Prostate gland (tissue), 2 donors: ENCODE data around the gene CGB2. TPM values are rescaled to one million over a fixed set of nuclear protein-coding genes. Genes with fewer than 3 reads are reported as not detected.
A peak's percentile ranks its signal among the peaks of the same experiment; 100 is the strongest.

ENCODE experiments used
- DNase-seq: peaks from one replicate; pipeline ENCODE4 v3.0.0-alpha.2; 2019; ENCODE audit warnings: low spot score
- H3K27ac ChIP-seq, 2 donors: fragments of 200-600 bp; sonication (generic); 2 replicates each; pipeline ENCODE4 v1.5.1; 2017 to 2019
- H3K27me3 ChIP-seq: fragments of 200-600 bp; sonication (generic); replicated peaks from 2 replicates; pipeline ENCODE4 v1.5.1; 2019; ENCODE audit not compliant: insufficient read depth
- H3K36me3 ChIP-seq, 2 donors: fragments of 200-600 bp; sonication (generic); 1 replicate in 1 of 2; 2 replicates in 1 of 2; pipeline versions ENCODE4 v1.5.1 to v1.8.1; 2017 to 2019
- H3K4me1 ChIP-seq: fragments of 200-600 bp; sonication (generic); replicated peaks from 2 replicates; pipeline ENCODE4 v1.5.1; 2019
- H3K4me3 ChIP-seq, 2 donors: fragments of 200-600 bp; sonication (generic); 2 replicates each; pipeline ENCODE4 v1.5.1; 2017 to 2019
- H3K9me3 ChIP-seq: fragments of 200-600 bp; sonication (generic); 2 replicates; pipeline ENCODE4 v1.5.1; 2017
- POLR2A ChIP-seq: fragments of 450-650 bp; IDR thresholded peaks from one replicate; pipeline ENCODE4 v1.6.1; 2016; ENCODE audit warnings: antibody characterized with exemption, mild to moderate bottlenecking
- POLR2AphosphoS5 ChIP-seq: sonication (generic); formaldehyde crosslinking; IDR thresholded peaks from one replicate; pipeline ENCODE4 v1.6.1; 2017; ENCODE audit warnings: antibody characterized with exemption
- WGBS: methylation state at CpG from one replicate; pipeline ENCODE4 v1.1.5; 2018; 5-methylcytosine and 5-hydroxymethylcytosine counted together
- intact Hi-C: fragments of 100-400 bp; cut with DNase I; formaldehyde crosslinking; loops from one replicate; pipeline ENCODE4 v1.14.2; 2022
- total RNA-seq, 2 donors: library from RNA; depleted of rRNA; stranded (reverse); fragments of >200 nt; gene quantifications; one replicate each; pipeline ENCODE4 v1.1.0, GENCODE V29; 2016
- TF ChIP-seq, protein P1 (sequence below), 4 experiments: fragments of 200-600 bp in 2 of 4; fragments of 450-650 bp in 2 of 4; sonication (generic) in 2 of 4; IDR thresholded peaks; 1 replicate in 3 of 4; 2 replicates in 1 of 4; pipeline ENCODE4 v1.5.1; 2016 to 2019; ENCODE audit warnings: antibody characterized with exemption in 4 of 4, mild to moderate bottlenecking in 2 of 4, moderate library complexity in 2 of 4

Gene CGB2
- total RNA-seq, 2 donors from 2014 or later, result not detected

- Histone ChIP-seq H3K27ac (peak within 1 kb of the TSS; percentile 70 to 76), H3K9me3 (no peaks in the 10 kb centered on the region), H3K4me3 (peak within 1 kb of the TSS; percentile 25 to 29), H3K27me3 (no peaks in the 10 kb centered on the region), H3K36me3 (no peaks in the 10 kb centered on the region), H3K4me1 (no peaks in the 10 kb centered on the region)
- intact Hi-C loops, result no loop called here
- peak; percentile 73 for DNase-seq
- 7% methylated on average over 29 of the region's 53 CpGs for WGBS
- TF ChIP-seq, protein P1, sequence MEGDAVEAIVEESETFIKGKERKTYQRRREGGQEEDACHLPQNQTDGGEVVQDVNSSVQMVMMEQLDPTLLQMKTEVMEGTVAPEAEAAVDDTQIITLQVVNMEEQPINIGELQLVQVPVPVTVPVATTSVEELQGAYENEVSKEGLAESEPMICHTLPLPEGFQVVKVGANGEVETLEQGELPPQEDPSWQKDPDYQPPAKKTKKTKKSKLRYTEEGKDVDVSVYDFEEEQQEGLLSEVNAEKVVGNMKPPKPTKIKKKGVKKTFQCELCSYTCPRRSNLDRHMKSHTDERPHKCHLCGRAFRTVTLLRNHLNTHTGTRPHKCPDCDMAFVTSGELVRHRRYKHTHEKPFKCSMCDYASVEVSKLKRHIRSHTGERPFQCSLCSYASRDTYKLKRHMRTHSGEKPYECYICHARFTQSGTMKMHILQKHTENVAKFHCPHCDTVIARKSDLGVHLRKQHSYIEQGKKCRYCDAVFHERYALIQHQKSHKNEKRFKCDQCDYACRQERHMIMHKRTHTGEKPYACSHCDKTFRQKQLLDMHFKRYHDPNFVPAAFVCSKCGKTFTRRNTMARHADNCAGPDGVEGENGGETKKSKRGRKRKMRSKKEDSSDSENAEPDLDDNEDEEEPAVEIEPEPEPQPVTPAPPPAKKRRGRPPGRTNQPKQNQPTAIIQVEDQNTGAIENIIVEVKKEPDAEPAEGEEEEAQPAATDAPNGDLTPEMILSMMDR (IDR thresholded peaks at IDR 0.05), result no peak
- no peak for TF ChIP-seq POLR2AphosphoS5
These were observed 33.3 kb downstream of the CGB2 start, which contains the start of gene NTF4 for GRCh38 chr19:49064768-49065611. TSS of gene NTF4 (minus strand) at chr19:49064818. CDS start at chr19:49061997, 2,821 bp downstream.

GRCh38 chr19:49065905-49066512, 34.3 kb downstream of the CGB2 start:
- no peak for DNase-seq
- Histone ChIP-seq H3K9me3 (no peaks in the 10 kb centered on the region), H3K36me3 (no peaks in the 10 kb centered on the region), H3K4me3 (no peak overlapping the region), H3K27ac (no peak overlapping the region), H3K4me1 (no peaks in the 10 kb centered on the region), H3K27me3 (no peaks in the 10 kb centered on the region)
- TF ChIP-seq POLR2AphosphoS5, result no peak
- no peak for TF ChIP-seq POLR2A
- TF ChIP-seq, protein P1 (IDR thresholded peaks at IDR 0.05), result no peak
- intact Hi-C loops, result no loop called here
- WGBS, result 71% methylated on average over 13 of the region's 13 CpGs

GRCh38 chr19:49067554-49067953, 35.9 kb downstream of the CGB2 start:
- H3K4me3 ChIP-seq, result no peak overlapping the region
- no peaks in the 10 kb centered on the region for H3K9me3 ChIP-seq
- no peaks in the 10 kb centered on the region for H3K4me1 ChIP-seq
- WGBS, result 63% methylated on average over 3 of the region's 3 CpGs
- no peaks in the 10 kb centered on the region for H3K27me3 ChIP-seq
- H3K36me3 ChIP-seq, result no peaks in the 10 kb centered on the region
- TF ChIP-seq POLR2AphosphoS5, result no peak
- TF ChIP-seq POLR2A, result no peak
- TF ChIP-seq, protein P1 (IDR thresholded peaks at IDR 0.05), result no peak
- no peak overlapping the region for H3K27ac ChIP-seq
- DNase-seq, result no peak
- intact Hi-C loops, result no loop called here

DNA sequence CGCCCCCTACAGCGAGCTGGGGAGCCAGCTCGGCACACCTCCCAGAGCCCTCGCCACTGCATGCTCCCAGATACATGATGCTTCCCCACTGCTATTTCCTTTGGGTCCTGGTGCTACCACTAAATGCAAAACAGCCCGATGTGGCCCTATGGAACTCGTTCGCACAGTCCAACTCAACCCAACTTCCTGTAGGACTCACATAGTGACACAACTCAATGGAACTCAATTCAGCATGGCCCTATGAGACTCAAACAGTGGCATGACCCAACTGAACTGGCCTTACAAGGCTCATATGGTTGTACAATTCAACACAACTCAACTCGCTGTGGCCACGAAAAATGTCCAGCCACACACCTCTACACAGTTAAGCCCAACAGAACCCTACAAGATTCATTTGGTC, 37.3 kb downstream of the CGB2 start:
- no peak overlapping the region for H3K27ac ChIP-seq
- no peaks in the 10 kb centered on the region for H3K9me3 ChIP-seq
- DNase-seq, result no peak
- WGBS, result 96% methylated on average over 9 of the region's 9 CpGs
- intact Hi-C loops, result no loop called here
- no peaks in the 10 kb centered on the region for H3K36me3 ChIP-seq
- no peak for TF ChIP-seq POLR2AphosphoS5
- TF ChIP-seq POLR2A, result no peak
- TF ChIP-seq, protein P1 (IDR thresholded peaks at IDR 0.05), result no peak
- H3K4me1 ChIP-seq, result no peaks in the 10 kb centered on the region
- H3K27me3 ChIP-seq, result peaks cover 4% of the 10 kb centered on the region
- H3K4me3 ChIP-seq, result no peak overlapping the region
